Kidney capillary endothelial cell (primary cell): ENCODE results near the gene KL.

Source experiments
- DNase-seq: peaks from one replicate; pipeline ENCODE4 v3.0.0-alpha.2; 2018; ENCODE audit warnings: low spot score

KL gene

GRCh38 chr13:33081666-33082065 lies 65.4 kb downstream of the KL start:
- DNase-seq = no peak

- DNase-seq = no peak
Observed at GRCh38 chr13:33083054-33083453, 66.8 kb downstream of the KL start.

- no peak for DNase-seq
Observed at GRCh38 chr13:33087091-33087490, 70.9 kb downstream of the KL start.

- DNase-seq = no peak
Observed at GRCh38 chr13:33087790-33088189, 71.6 kb downstream of the KL start.

GRCh38 chr13:33089311-33089710 lies 73.1 kb downstream of the KL start:
- no peak for DNase-seq

- DNase-seq = no peak
Observed at GRCh38 chr13:33090755-33091414, 74.7 kb downstream of the KL start.

GRCh38 chr13:33091415-33091774 lies 75.2 kb downstream of the KL start:
- DNase-seq = no peak

GRCh38 chr13:33092073-33092987 lies 76.1 kb downstream of the KL start:
- peak; percentile 80 for DNase-seq

GRCh38 chr13:33096886-33097605 lies 80.8 kb downstream of the KL start:
- no peak for DNase-seq

GRCh38 chr13:33099860-33100259 lies 83.6 kb downstream of the KL start:
- DNase-seq = no peak

GRCh38 chr13:33100886-33101285 lies 84.7 kb downstream of the KL start:
- DNase-seq = no peak

GRCh38 chr13:33101835-33102234 lies 85.6 kb downstream of the KL start:
- no peak for DNase-seq

- DNase-seq = no peak
Observed at GRCh38 chr13:33103457-33103856, 87.2 kb downstream of the KL start.

GRCh38 chr13:33105387-33106005 lies 89.3 kb downstream of the KL start:
- DNase-seq = no peak

GRCh38 chr13:33106656-33107360 lies 90.6 kb downstream of the KL start:
- DNase-seq = no peak

GRCh38 chr13:33107361-33107760 lies 91.1 kb downstream of the KL start:
- no peak for DNase-seq

- no peak for DNase-seq
Observed at GRCh38 chr13:33108620-33109019, 92.4 kb downstream of the KL start.

GRCh38 chr13:33109271-33109697 lies 93.1 kb downstream of the KL start:
- no peak for DNase-seq

GRCh38 chr13:33109801-33110200 lies 93.6 kb downstream of the KL start:
- no peak for DNase-seq

- no peak for DNase-seq
Observed at GRCh38 chr13:33110386-33110712, 94.1 kb downstream of the KL start.

- DNase-seq = no peak
Observed at GRCh38 chr13:33110713-33111413, 94.6 kb downstream of the KL start.
